ENCODE measurements around the gene CNTNAP2. TPM values are rescaled to one million over a fixed set of nuclear protein-coding genes. Genes with fewer than 3 reads are reported as not detected.

The CNTNAP2 gene
- total and polyA plus RNA-seq, 7 experiments from 2014 or later, result 0.02 to 0.48 (median 0.24) TPM; not detected in 2

GRCh38 chr7:147394329-147394728, 1277.7 kb downstream of the CNTNAP2 start:
- H3K27me3 ChIP-seq (ENCODE audit: control insufficient read depth in 2 of 2, insufficient read depth in 2 of 2, low read length in 2 of 2), result no peaks in the 10 kb centered on the region
- H3K4me1 ChIP-seq (ENCODE audit: control insufficient read depth in 2 of 2, insufficient read depth in 2 of 2, low read length in 2 of 2), result no peaks in the 10 kb centered on the region
- no peaks in the 10 kb centered on the region for H3K36me3 ChIP-seq (ENCODE audit: control insufficient read depth in 2 of 3, insufficient read depth in 3 of 3, low read length in 3 of 3)
- POLR2A ChIA-PET, result no interaction called here
- Mint-ChIP-seq H3K4me3 (no peak overlapping the region), H3K27ac (no peak overlapping the region), H3K4me1 (peaks cover 0 to 2% (median 0%) of the 10 kb centered on the region in 7 donors), H3K9me3 (peaks cover 0 to 47% (median 7%) of the 10 kb centered on the region in 11 donors), H3K36me3 (no peaks in the 10 kb centered on the region), H3K27me3 (no peaks in the 10 kb centered on the region)
- ATAC-seq (no peak), DNase-seq (no peak)
- peaks cover 0 to 5% (median 0%) of the 10 kb centered on the region in 3 experiments for H3K9me3 ChIP-seq (ENCODE audit: control insufficient read depth in 2 of 3, low read length in 3 of 3)
- H3K4me3 ChIP-seq (ENCODE audit: low read length), result no peak overlapping the region
- no peak overlapping the region for H3K27ac ChIP-seq (ENCODE audit: low read depth, low read length)
- CTCF ChIA-PET, result no interaction called here
- intact Hi-C loops (cut with micrococcal nuclease), result no loop called here

GRCh38 chr7:147400221-147400689, 1283.7 kb downstream of the CNTNAP2 start:
- Histone ChIP-seq H3K27me3 (ENCODE audit: control insufficient read depth in 2 of 2, insufficient read depth in 2 of 2, low read length in 2 of 2) (no peaks in the 10 kb centered on the region), H3K9me3 (ENCODE audit: control insufficient read depth in 2 of 3, low read length in 3 of 3) (no peaks in the 10 kb centered on the region), H3K4me3 (ENCODE audit: low read length) (no peak overlapping the region), H3K27ac (ENCODE audit: low read depth, low read length) (no peak overlapping the region), H3K4me1 (ENCODE audit: control insufficient read depth in 2 of 2, insufficient read depth in 2 of 2, low read length in 2 of 2) (no peaks in the 10 kb centered on the region), H3K36me3 (ENCODE audit: control insufficient read depth in 2 of 3, insufficient read depth in 3 of 3, low read length in 3 of 3) (no peaks in the 10 kb centered on the region)
- intact Hi-C loops (cut with micrococcal nuclease), result no loop called here
- ChIA-PET POLR2A (no interaction called here), CTCF (no interaction called here)
- Mint-ChIP-seq H3K27ac (no peak overlapping the region), H3K36me3 (no peaks in the 10 kb centered on the region), H3K9me3 (peaks cover 0 to 27% (median 6%) of the 10 kb centered on the region in 11 donors), H3K27me3 (no peaks in the 10 kb centered on the region), H3K4me1 (peaks cover 0 to 2% (median 0%) of the 10 kb centered on the region in 7 donors), H3K4me3 (no peak overlapping the region)
- no peak for DNase-seq
- ATAC-seq, result no peak

- Mint-ChIP-seq H3K27ac (no peak overlapping the region), H3K27me3 (no peaks in the 10 kb centered on the region), H3K4me3 (no peak overlapping the region), H3K9me3 (peaks cover 0 to 27% (median 6%) of the 10 kb centered on the region in 11 donors), H3K4me1 (peaks cover 0 to 2% (median 0%) of the 10 kb centered on the region in 7 donors), H3K36me3 (no peaks in the 10 kb centered on the region)
- DNase-seq, result no peak
- H3K27me3 ChIP-seq (ENCODE audit: control insufficient read depth in 2 of 2, insufficient read depth in 2 of 2, low read length in 2 of 2), result no peaks in the 10 kb centered on the region
- intact Hi-C loops (cut with micrococcal nuclease), result no loop called here
- H3K9me3 ChIP-seq (ENCODE audit: control insufficient read depth in 2 of 3, low read length in 3 of 3), result no peaks in the 10 kb centered on the region
- H3K27ac ChIP-seq (ENCODE audit: low read depth, low read length), result no peak overlapping the region
- no peaks in the 10 kb centered on the region for H3K36me3 ChIP-seq (ENCODE audit: control insufficient read depth in 2 of 3, insufficient read depth in 3 of 3, low read length in 3 of 3)
- ATAC-seq, result no peak
- CTCF ChIA-PET, result no interaction called here
- H3K4me1 ChIP-seq (ENCODE audit: control insufficient read depth in 2 of 2, insufficient read depth in 2 of 2, low read length in 2 of 2), result no peaks in the 10 kb centered on the region
- POLR2A ChIA-PET, result no interaction called here
- no peak overlapping the region for H3K4me3 ChIP-seq (ENCODE audit: low read length)
These were observed 1284.3 kb downstream of the CNTNAP2 start for GRCh38 chr7:147400925-147401324.

- Histone ChIP-seq H3K36me3 (ENCODE audit: control insufficient read depth in 2 of 3, insufficient read depth in 3 of 3, low read length in 3 of 3) (no peaks in the 10 kb centered on the region), H3K4me1 (ENCODE audit: control insufficient read depth in 2 of 2, insufficient read depth in 2 of 2, low read length in 2 of 2) (no peaks in the 10 kb centered on the region), H3K4me3 (ENCODE audit: low read length) (no peak overlapping the region), H3K27me3 (ENCODE audit: control insufficient read depth in 2 of 2, insufficient read depth in 2 of 2, low read length in 2 of 2) (no peaks in the 10 kb centered on the region), H3K27ac (ENCODE audit: low read depth, low read length) (no peak overlapping the region), H3K9me3 (ENCODE audit: control insufficient read depth in 2 of 3, low read length in 3 of 3) (no peaks in the 10 kb centered on the region)
- ChIA-PET CTCF (no interaction called here), POLR2A (no interaction called here)
- peaks cover 0 to 2% (median 0%) of the 10 kb centered on the region in 7 donors for H3K4me1 Mint-ChIP-seq
- no peak overlapping the region for H3K27ac Mint-ChIP-seq
- H3K4me3 Mint-ChIP-seq, result no peak overlapping the region
- no peak for DNase-seq
- no peaks in the 10 kb centered on the region for H3K27me3 Mint-ChIP-seq
- peaks cover 0 to 34% (median 8%) of the 10 kb centered on the region in 11 donors for H3K9me3 Mint-ChIP-seq
- no peaks in the 10 kb centered on the region for H3K36me3 Mint-ChIP-seq
- intact Hi-C loops (cut with micrococcal nuclease), result no loop called here
- ATAC-seq, result no peak
These were observed 1289.0 kb downstream of the CNTNAP2 start for GRCh38 chr7:147405621-147406020.

GRCh38 chr7:147406521-147407135, 1290.0 kb downstream of the CNTNAP2 start:
- no peaks in the 10 kb centered on the region for H3K9me3 ChIP-seq (ENCODE audit: control insufficient read depth in 2 of 3, low read length in 3 of 3)
- no peaks in the 10 kb centered on the region for H3K4me1 ChIP-seq (ENCODE audit: control insufficient read depth in 2 of 2, insufficient read depth in 2 of 2, low read length in 2 of 2)
- no peak for DNase-seq
- H3K4me1 Mint-ChIP-seq, result peaks cover 0 to 1% (median 0%) of the 10 kb centered on the region in 7 donors
- no peak overlapping the region for H3K4me3 Mint-ChIP-seq
- peaks cover 0 to 27% (median 8%) of the 10 kb centered on the region in 11 donors for H3K9me3 Mint-ChIP-seq
- no peaks in the 10 kb centered on the region for H3K27me3 Mint-ChIP-seq
- H3K27ac ChIP-seq (ENCODE audit: low read depth, low read length), result no peak overlapping the region
- no peaks in the 10 kb centered on the region for H3K36me3 ChIP-seq (ENCODE audit: control insufficient read depth in 2 of 3, insufficient read depth in 3 of 3, low read length in 3 of 3)
- H3K27ac Mint-ChIP-seq, result no peak overlapping the region
- H3K36me3 Mint-ChIP-seq, result no peaks in the 10 kb centered on the region
- H3K4me3 ChIP-seq (ENCODE audit: low read length), result no peak overlapping the region
- ChIA-PET CTCF (no interaction called here), POLR2A (no interaction called here)
- no peaks in the 10 kb centered on the region for H3K27me3 ChIP-seq (ENCODE audit: control insufficient read depth in 2 of 2, insufficient read depth in 2 of 2, low read length in 2 of 2)
- intact Hi-C loops (cut with micrococcal nuclease), result no loop called here
- ATAC-seq, result no peak

- Mint-ChIP-seq H3K36me3 (no peaks in the 10 kb centered on the region), H3K27ac (no peak overlapping the region), H3K27me3 (no peaks in the 10 kb centered on the region), H3K9me3 (peaks cover 2 to 31% (median 5%) of the 10 kb centered on the region in 11 donors), H3K4me3 (no peak overlapping the region), H3K4me1 (peaks cover 0 to 1% (median 0%) of the 10 kb centered on the region in 7 donors)
- Histone ChIP-seq H3K36me3 (ENCODE audit: control insufficient read depth in 2 of 3, insufficient read depth in 3 of 3, low read length in 3 of 3) (no peaks in the 10 kb centered on the region), H3K4me3 (ENCODE audit: low read length) (no peak overlapping the region), H3K27me3 (ENCODE audit: control insufficient read depth in 2 of 2, insufficient read depth in 2 of 2, low read length in 2 of 2) (no peaks in the 10 kb centered on the region), H3K4me1 (ENCODE audit: control insufficient read depth in 2 of 2, insufficient read depth in 2 of 2, low read length in 2 of 2) (no peaks in the 10 kb centered on the region), H3K27ac (ENCODE audit: low read depth, low read length) (no peak overlapping the region), H3K9me3 (ENCODE audit: control insufficient read depth in 2 of 3, low read length in 3 of 3) (no peaks in the 10 kb centered on the region)
- ChIA-PET CTCF (no interaction called here), POLR2A (no interaction called here)
- intact Hi-C loops (cut with micrococcal nuclease), result no loop called here
- DNase-seq (no peak), ATAC-seq (no peak)
These were observed 1294.5 kb downstream of the CNTNAP2 start for GRCh38 chr7:147411096-147411495.

GRCh38 chr7:147412109-147412508, 1295.5 kb downstream of the CNTNAP2 start:
- ChIA-PET CTCF (no interaction called here), POLR2A (no interaction called here)
- no peaks in the 10 kb centered on the region for H3K36me3 ChIP-seq (ENCODE audit: control insufficient read depth in 2 of 3, insufficient read depth in 3 of 3, low read length in 3 of 3)
- Mint-ChIP-seq H3K4me1 (peaks cover 0 to 1% (median 0%) of the 10 kb centered on the region in 7 donors), H3K4me3 (no peak overlapping the region), H3K27ac (no peak overlapping the region), H3K9me3 (peaks cover 0 to 32% (median 7%) of the 10 kb centered on the region in 11 donors), H3K27me3 (no peaks in the 10 kb centered on the region), H3K36me3 (no peaks in the 10 kb centered on the region)
- intact Hi-C loops (cut with micrococcal nuclease), result no loop called here
- no peaks in the 10 kb centered on the region for H3K27me3 ChIP-seq (ENCODE audit: control insufficient read depth in 2 of 2, insufficient read depth in 2 of 2, low read length in 2 of 2)
- no peak for ATAC-seq
- H3K4me1 ChIP-seq (ENCODE audit: control insufficient read depth in 2 of 2, insufficient read depth in 2 of 2, low read length in 2 of 2), result no peaks in the 10 kb centered on the region
- no peak overlapping the region for H3K4me3 ChIP-seq (ENCODE audit: low read length)
- DNase-seq, result no peak
- H3K27ac ChIP-seq (ENCODE audit: low read depth, low read length), result no peak overlapping the region
- H3K9me3 ChIP-seq (ENCODE audit: control insufficient read depth in 2 of 3, low read length in 3 of 3), result no peaks in the 10 kb centered on the region
